HepG2 (cell line): ENCODE data around the gene RHBDD1. TPM values are rescaled to one million over a fixed set of nuclear protein-coding genes. Genes with fewer than 3 reads are reported as not detected.

Source experiments
- BHLHE40 ChIP-seq: IDR thresholded peaks from 2 replicates; pipeline ENCODE4 v1.6.1; 2011; ENCODE audit warnings: low read length, improper control_type of control experiment
- CREM ChIP-seq, 2 experiments: sonication (generic) in 1 of 2; formaldehyde crosslinking in 1 of 2; IDR thresholded peaks; 2 replicates each; pipeline versions ENCODE4 v1.4.0 to v1.6.1; 2016 to 2020; ENCODE audit warnings: antibody characterized with exemption in 1 of 2, mild to moderate bottlenecking in 1 of 2, missing genetic modification reagents in 1 of 2
- PRDM10 ChIP-seq: sonication (generic); formaldehyde crosslinking; IDR thresholded peaks from 2 replicates; pipeline ENCODE4 v1.4.0; 2020; ENCODE audit warnings: low read depth, missing genetic modification reagents
- RXRA ChIP-seq: sonication (generic); formaldehyde crosslinking; IDR thresholded peaks from 2 replicates; pipeline ENCODE4 v1.5.1; 2020; ENCODE audit warnings: missing genetic modification reagents
- TSC22D2 ChIP-seq: sonication (generic); formaldehyde crosslinking; IDR thresholded peaks from 2 replicates; pipeline ENCODE4 v1.5.1; 2020; ENCODE audit warnings: missing genetic modification reagents, mild to moderate bottlenecking, borderline replicate concordance
- YEATS2 ChIP-seq: sonication (generic); formaldehyde crosslinking; IDR thresholded peaks from 2 replicates; pipeline ENCODE4 v1.4.0; 2020; ENCODE audit warnings: missing genetic modification reagents, borderline replicate concordance
- ZBTB34 ChIP-seq: sonication (generic); formaldehyde crosslinking; IDR thresholded peaks from 2 replicates; pipeline ENCODE4 v1.8.0; 2022; ENCODE audit warnings: mild to moderate bottlenecking, missing genetic modification reagents
- ZNF296 ChIP-seq: sonication (generic); formaldehyde crosslinking; conservative IDR thresholded peaks from 2 replicates; pipeline ENCODE4 v1.5.0; 2020; ENCODE audit warnings: mild to moderate bottlenecking, missing genetic modification reagents
- ZNF569 ChIP-seq: sonication (generic); formaldehyde crosslinking; IDR thresholded peaks from 2 replicates; pipeline ENCODE4 v1.5.0; 2020; ENCODE audit warnings: mild to moderate bottlenecking, missing genetic modification reagents, moderate library complexity, borderline replicate concordance
- ZNF674 ChIP-seq: sonication (generic); formaldehyde crosslinking; IDR thresholded peaks from 2 replicates; pipeline ENCODE4 v1.5.0; 2020; ENCODE audit warnings: low read depth, mild to moderate bottlenecking, missing genetic modification reagents
- ZNF746 ChIP-seq: sonication (generic); formaldehyde crosslinking; IDR thresholded peaks from 2 replicates; pipeline ENCODE4 v1.8.0; 2022; ENCODE audit warnings: mild to moderate bottlenecking, missing genetic modification reagents
- ZNF75D ChIP-seq: sonication (generic); formaldehyde crosslinking; IDR thresholded peaks from 2 replicates; pipeline ENCODE4 v1.8.1; 2023; ENCODE audit warnings: missing genetic modification reagents, mild to moderate bottlenecking, borderline replicate concordance
- ZNF761 ChIP-seq: sonication (generic); formaldehyde crosslinking; conservative IDR thresholded peaks from 2 replicates; pipeline ENCODE4 v1.4.0; 2020; ENCODE audit warnings: mild to moderate bottlenecking, missing genetic modification reagents
- ZNF772 ChIP-seq: sonication (generic); formaldehyde crosslinking; IDR thresholded peaks from 2 replicates; pipeline ENCODE4 v1.5.0; 2020; ENCODE audit warnings: mild to moderate bottlenecking, missing genetic modification reagents
- ZXDC ChIP-seq: sonication (generic); formaldehyde crosslinking; IDR thresholded peaks from 2 replicates; pipeline ENCODE4 v1.5.0; 2020; ENCODE audit warnings: mild to moderate bottlenecking, missing genetic modification reagents
- polyA plus RNA-seq, 8 experiments: library from polyadenylated mRNA; depleted of rRNA in 3 of 8; stranded (reverse) in 7 of 8; unstranded in 1 of 8; fragments of >200 nt; fragmentation: Illumina TruSeq in 4 of 8; extraction: Trizol in 4 of 8; gene quantifications; 2 replicates each; pipeline versions ENCODE4 v1.2.1 to v1.2.3, GENCODE V29; 2011 to 2016; ENCODE audit warnings: low read depth in 4 of 8, missing spikeins in 1 of 8, mixed read lengths in 1 of 8; ENCODE audit not compliant: insufficient read depth in 1 of 8
- total RNA-seq, 5 experiments: library from RNA; depleted of rRNA; stranded (reverse); fragments of >200 nt; fragmentation: Illumina TruSeq; extraction: Trizol; gene quantifications; 2 replicates each; pipeline ENCODE4 v1.2.3, GENCODE V29; 2016; ENCODE audit warnings: low read depth in 1 of 5
- TF ChIP-seq, protein P1 (sequence below): sonication (generic); formaldehyde crosslinking; IDR thresholded peaks from 2 replicates; pipeline ENCODE4 v1.4.0; 2020; ENCODE audit warnings: low read depth, mild to moderate bottlenecking, missing genetic modification reagents

The RHBDD1 gene
- total and polyA plus RNA-seq, 2 of the 13 experiments (the other 11 are each of a cell fraction or from before 2014, with no cell fraction given), result 8.2 to 9.5 TPM

GRCh38 chr2:226799976-226800940 lies 35.6 kb upstream of the RHBDD1 start (continued):
- peak; percentile 73; the same call in 1 of the 2 replicates for TF ChIP-seq ZBTB34 (CRISPR knock-in tag)
- peak; percentile 93; the same call in 1 of the 2 replicates for TF ChIP-seq RXRA
- peak; percentile 72 for TF ChIP-seq ZXDC (CRISPR knock-in tag)
- no peak for TF ChIP-seq ZNF674
- TF ChIP-seq PRDM10 (CRISPR knock-in tag), result no peak; the same call in 1 of the 2 replicates
- TF ChIP-seq ZNF75D (CRISPR knock-in tag), result no peak
- no peak; the same call in 1 of the 2 replicates for TF ChIP-seq YEATS2 (CRISPR knock-in tag)
- TF ChIP-seq TSC22D2 (CRISPR knock-in tag), result no peak
- TF ChIP-seq ZNF746 (CRISPR knock-in tag), result peak; percentile 94; the same call in 1 of the 2 replicates
- no peak for TF ChIP-seq ZNF296 (CRISPR knock-in tag)
- TF ChIP-seq, protein P1, sequence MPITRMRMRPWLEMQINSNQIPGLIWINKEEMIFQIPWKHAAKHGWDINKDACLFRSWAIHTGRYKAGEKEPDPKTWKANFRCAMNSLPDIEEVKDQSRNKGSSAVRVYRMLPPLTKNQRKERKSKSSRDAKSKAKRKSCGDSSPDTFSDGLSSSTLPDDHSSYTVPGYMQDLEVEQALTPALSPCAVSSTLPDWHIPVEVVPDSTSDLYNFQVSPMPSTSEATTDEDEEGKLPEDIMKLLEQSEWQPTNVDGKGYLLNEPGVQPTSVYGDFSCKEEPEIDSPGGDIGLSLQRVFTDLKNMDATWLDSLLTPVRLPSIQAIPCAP (CRISPR knock-in tag), result no peak
- peak; percentile 50; the same call in 1 of the 2 replicates for TF ChIP-seq ZNF569 (CRISPR knock-in tag)
- TF ChIP-seq ZNF772 (CRISPR knock-in tag), result peak; percentile 75; the same call in 1 of the 2 replicates
- TF ChIP-seq CREM (IDR thresholded peaks at IDR 0.05), result peak; percentile 94
- no peak for TF ChIP-seq CREM (CRISPR knock-in tag; IDR thresholded peaks at IDR 0.05)
- peak; percentile 77 for TF ChIP-seq BHLHE40
- peak; percentile 71; the same call in 1 of the 2 replicates for TF ChIP-seq ZNF761 (CRISPR knock-in tag)
